Erythroblast (primary cell): ENCODE measurements around the gene FGF2.

Experiments
- GATA1 ChIP-seq: IDR thresholded peaks from 2 replicates; pipeline ENCODE4 v1.6.1; 2011; ENCODE audit warnings: low read depth, mild to moderate bottlenecking, control low read depth, low read length, moderate library complexity
- POLR2A ChIP-seq: IDR thresholded peaks from 2 replicates; pipeline ENCODE4 v1.6.1; 2011; ENCODE audit warnings: mild to moderate bottlenecking, low read length

DNA sequence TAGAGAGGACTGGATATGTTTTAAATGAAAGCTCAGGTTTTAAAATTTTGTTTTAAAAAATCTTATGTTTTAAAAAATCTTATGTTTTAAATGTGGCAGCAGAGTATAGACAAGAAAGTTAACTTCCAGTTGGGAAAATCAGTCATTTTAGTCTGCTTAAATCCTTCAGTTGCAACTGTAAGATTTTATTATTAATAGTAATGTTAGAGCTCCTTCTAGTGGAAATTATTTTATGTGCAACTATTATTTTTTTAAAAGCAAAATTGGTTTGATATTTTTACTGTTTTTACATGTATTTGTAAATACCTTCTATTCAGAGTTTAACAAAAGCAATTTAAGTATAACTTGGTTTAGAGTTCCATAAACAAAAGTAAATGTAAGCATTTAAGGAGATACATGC, 104.2 kb downstream of the FGF2 start:
- TF ChIP-seq POLR2A, result no peak
- TF ChIP-seq GATA1, result no peak
